K562 (cell line): Measurements from ENCODE around the gene GPC2.

Source experiments
- AFF4 ChIP-seq: sonication (generic); formaldehyde crosslinking; IDR thresholded peaks from 2 replicates; pipeline ENCODE4 v1.8.0; 2023; ENCODE audit warnings: mild to moderate bottlenecking, missing genetic modification reagents
- ATF7 ChIP-seq: fragments of 450-650 bp; IDR thresholded peaks from 2 replicates; pipeline ENCODE4 v1.7.1; 2014; ENCODE audit warnings: mild to moderate bottlenecking, moderate library complexity
- CTCF ChIP-seq, 3 experiments: IDR thresholded peaks in 2 of 3; conservative IDR thresholded peaks in 1 of 3; 2 replicates each; pipeline ENCODE4 v1.5.1; 2011 to 2012; ENCODE audit warnings: low read length in 3 of 3, mild to moderate bottlenecking in 3 of 3, control low read depth in 2 of 3, improper control_type of control experiment in 1 of 3, inconsistent platforms in 1 of 3, low read depth in 1 of 3, mixed read lengths in 1 of 3, moderate library complexity in 1 of 3; ENCODE audit not compliant: insufficient read depth in 2 of 3
- ELK1 ChIP-seq: sonication (generic); formaldehyde crosslinking; IDR thresholded peaks from 2 replicates; pipeline ENCODE4 v1.8.1; 2022; ENCODE audit warnings: missing genetic modification reagents
- FOXK2 ChIP-seq, 2 experiments: fragments of 450-650 bp; IDR thresholded peaks in 1 of 2; conservative IDR thresholded peaks in 1 of 2; 2 replicates each; pipeline ENCODE4 v1.6.1; 2016; ENCODE audit warnings: low read depth in 2 of 2, mild to moderate bottlenecking in 1 of 2
- MAZ ChIP-seq, 2 experiments: fragments of 450-650 bp in 1 of 2; sonication (generic) in 1 of 2; formaldehyde crosslinking; IDR thresholded peaks in 1 of 2; conservative IDR thresholded peaks in 1 of 2; 2 replicates each; pipeline versions ENCODE4 v1.4.0 to v1.5.0; 2020; ENCODE audit warnings: mild to moderate bottlenecking in 1 of 2, missing genetic modification reagents in 1 of 2
- NRF1 ChIP-seq, 2 experiments: fragments of 450-650 bp; IDR thresholded peaks in 1 of 2; conservative IDR thresholded peaks in 1 of 2; 2 replicates each; pipeline ENCODE4 v1.6.1; 2014; ENCODE audit warnings: mild to moderate bottlenecking in 2 of 2
- POLR2A ChIP-seq: fragments of 450-650 bp; conservative IDR thresholded peaks from 2 replicates; pipeline ENCODE4 v1.6.1; 2016
- RBM17 ChIP-seq: fragments of 200-400 bp; formaldehyde crosslinking; IDR thresholded peaks from 2 replicates; pipeline ENCODE4 v1.6.1; 2017; ENCODE audit warnings: low read depth, mild to moderate bottlenecking, low read length, borderline replicate concordance
- SP2 ChIP-seq: IDR thresholded peaks from 2 replicates; pipeline ENCODE4 v1.6.1; 2011; ENCODE audit warnings: mild to moderate bottlenecking, low read depth, low read length, moderate library complexity; ENCODE audit not compliant: poor library complexity, severe bottlenecking; ENCODE audit errors: extremely low read depth
- USF2 ChIP-seq: sonication (generic); formaldehyde crosslinking; IDR thresholded peaks from 2 replicates; pipeline ENCODE4 v1.5.0; 2020; ENCODE audit warnings: missing genetic modification reagents
- VEZF1 ChIP-seq: fragments of 200-800 bp; sonication (Bioruptor generic); IDR thresholded peaks from 2 replicates; pipeline ENCODE4 v1.6.1; 2017; ENCODE audit warnings: missing genetic modification characterization, missing compliant biosample characterization
- ZNF740 ChIP-seq, 3 experiments: fragments of 200-800 bp in 1 of 3; sonication (Bioruptor generic) in 1 of 3; sonication (generic) in 1 of 3; formaldehyde crosslinking in 1 of 3; IDR thresholded peaks; 2 replicates each; pipeline versions ENCODE4 v1.6.1 to v1.8.0; 2016 to 2022; ENCODE audit warnings: mild to moderate bottlenecking in 2 of 3, missing compliant biosample characterization in 2 of 3, missing genetic modification characterization in 2 of 3, missing genetic modification reagents in 1 of 3

GRCh38 chr7:100132697-100133151 lies 44.5 kb downstream of the GPC2 start:
- TF ChIP-seq AFF4 (no peak), ELK1 (CRISPR knock-in tag) (no peak), VEZF1 (CRISPR knock-in tag) (no peak), SP2 (no peak), USF2 (CRISPR knock-in tag) (no peak), POLR2A (no peak), CTCF (IDR thresholded peaks at IDR 0.05 in 2 of 3, conservative IDR thresholded peaks at IDR 0.05 in 1 of 3; ENCODE audit: insufficient read depth in 2 of 3, low read depth in 1 of 3, low read length in 3 of 3) (peak; percentile 98 to 99 (median 98)), ZNF740 (CRISPR knock-in tag; IDR thresholded peaks at IDR 0.05) (no peak), ZNF740 (tag; IDR thresholded peaks at IDR 0.05) (no peak), NRF1 (conservative IDR thresholded peaks at IDR 0.05 in 1 of 2, IDR thresholded peaks at IDR 0.05 in 1 of 2) (0 out of 4 replicates have a peak, but pooled peaks of 1 of the 2 experiments have one; percentile 1), RBM17 (no peak), MAZ (CRISPR knock-in tag; conservative IDR thresholded peaks at IDR 0.05 in 1 of 2, IDR thresholded peaks at IDR 0.05 in 1 of 2) (peak in 1 of 2 experiments; percentile 77; a peak in 1 of 4 replicates), FOXK2 (conservative IDR thresholded peaks at IDR 0.05 in 1 of 2, IDR thresholded peaks at IDR 0.05 in 1 of 2; ENCODE audit: low read depth in 2 of 2) (0 out of 4 replicates have a peak, but pooled peaks of 1 of the 2 experiments have one; percentile 17), ATF7 (peak; percentile 38; the same call in 1 of the 2 replicates)
